OCI-LY1 (cell line): ENCODE results near the gene FBXO2.

ENCODE experiments used
- CTCF ChIP-seq: fragments of 200-600 bp; sonication (generic), shearing (Covaris generic); IDR thresholded peaks from 2 replicates; pipeline ENCODE4 v1.5.1; 2017; ENCODE audit warnings: mild to moderate bottlenecking, antibody characterized with exemption, low read length, moderate library complexity, mixed read lengths
- EZH2 ChIP-seq: fragments of 200-600 bp; sonication (generic), shearing (Covaris generic); IDR thresholded peaks from 2 replicates; pipeline ENCODE4 v1.8.0; 2017; ENCODE audit warnings: borderline replicate concordance, mixed run types, mild to moderate bottlenecking, antibody characterized with exemption, low read length, moderate library complexity, mixed read lengths

- TF ChIP-seq CTCF: no peak
- no peak for TF ChIP-seq EZH2
Observed at GRCh38 chr1:11691928-11692711, 37.9 kb upstream of the FBXO2 start.
